H1 (cell line): ENCODE measurements around the gene SLC1A4. TPM values are rescaled to one million over a fixed set of nuclear protein-coding genes. Genes with fewer than 3 reads are reported as not detected.

ENCODE experiments used
- CTCF ChIA-PET: fragments of 300-600 bp; sonication (Branson Sonifier 250); formaldehyde crosslinking; loops from one replicate; lab custom pipeline; 2021; ENCODE audit not compliant: partially characterized antibody; lab: Charles Lee
- POLR2A ChIA-PET: fragments of 300-600 bp; sonication (Branson Sonifier 250); formaldehyde crosslinking; loops from one replicate; lab custom pipeline; 2021; ENCODE audit warnings: inconsistent platforms; ENCODE audit not compliant: partially characterized antibody; lab: Charles Lee
- DNase-seq, 2 experiments: peaks; one replicate each; pipeline versions ENCODE4 v3.0.0 to v3.0.0-alpha.2; 2010 to 2022; ENCODE audit warnings: low spot score in 2 of 2, low read depth in 1 of 2, mixed read lengths in 1 of 2
- FAIRE-seq: peaks from 2 replicates; lab custom pipeline; 2011; peaks lifted over from hg19 to GRCh38; lab: Jason Lieb, UNC
- H2AFZ ChIP-seq: 2 replicates; pipeline ENCODE4 v1.8.1; 2012; ENCODE audit warnings: low read length, inconsistent platforms
- H2AK5ac ChIP-seq: 2 replicates; pipeline ENCODE4 v1.6.1; 2013; ENCODE audit warnings: low read depth, low read length
- H2BK120ac ChIP-seq: replicated peaks from 2 replicates; pipeline ENCODE3; 2013; ENCODE audit warnings: low read depth, low read length, inconsistent platforms
- H2BK12ac ChIP-seq: 2 replicates; pipeline ENCODE4 v1.6.1; 2013; ENCODE audit warnings: low read depth, low read length
- H2BK15ac ChIP-seq: 2 replicates; pipeline ENCODE4 v1.6.1; 2013; ENCODE audit warnings: low read length
- H2BK20ac ChIP-seq: 2 replicates; pipeline ENCODE4 v1.6.1; 2013; ENCODE audit warnings: low read length
- H2BK5ac ChIP-seq: 2 replicates; pipeline ENCODE4 v1.6.1; 2013; ENCODE audit warnings: low read depth, low read length
- H3K14ac ChIP-seq: 2 replicates; pipeline ENCODE4 v1.6.1; 2013; ENCODE audit warnings: inconsistent platforms; ENCODE audit not compliant: insufficient read length
- H3K18ac ChIP-seq: 2 replicates; pipeline ENCODE4 v1.6.1; 2013; ENCODE audit warnings: low read length; ENCODE audit errors: extremely low read depth
- H3K23ac ChIP-seq: 2 replicates; pipeline ENCODE4 v1.6.1; 2013; ENCODE audit warnings: inconsistent platforms; ENCODE audit not compliant: insufficient read length
- H3K23me2 ChIP-seq: 2 replicates; pipeline ENCODE4 v1.6.1; 2013; ENCODE audit warnings: low read depth, low read length
- H3K27ac ChIP-seq: 2 replicates; pipeline ENCODE4 v1.6.1; 2011; ENCODE audit warnings: low read depth, low read length, inconsistent platforms
- H3K27me3 ChIP-seq, 4 experiments: replicated peaks in 1 of 4; 1 replicate in 1 of 4; 2 replicates in 3 of 4; pipeline versions ENCODE4 v1.6.1 to v1.8.1; 2011 to 2013; ENCODE audit warnings: low read length in 3 of 4, mild to moderate bottlenecking in 3 of 4, inconsistent platforms in 2 of 4, mixed read lengths in 2 of 4, moderate library complexity in 1 of 4; ENCODE audit not compliant: control insufficient read depth in 3 of 4, insufficient read depth in 3 of 4; ENCODE audit errors: extremely low read depth in 1 of 4
- H3K36me3 ChIP-seq, 4 experiments: 2 replicates each; pipeline versions ENCODE4 v1.6.1 to v1.8.1; 2011 to 2013; ENCODE audit warnings: mild to moderate bottlenecking in 4 of 4, low read length in 3 of 4, moderate library complexity in 2 of 4, control low read depth in 1 of 4, inconsistent platforms in 1 of 4; ENCODE audit not compliant: insufficient read depth in 4 of 4, control insufficient read depth in 2 of 4
- H3K4ac ChIP-seq: replicated peaks from 2 replicates; pipeline ENCODE3; 2013; ENCODE audit warnings: low read length, low read depth, mixed read lengths, inconsistent platforms; ENCODE audit not compliant: insufficient read length
- H3K4me1 ChIP-seq, 4 experiments: replicated peaks in 1 of 4; 1 replicate in 1 of 4; 2 replicates in 3 of 4; pipeline versions ENCODE4 v1.6.1 to v1.8.1; 2011 to 2013; ENCODE audit warnings: low read length in 3 of 4, inconsistent platforms in 2 of 4, mixed read lengths in 1 of 4; ENCODE audit not compliant: insufficient read depth in 4 of 4, control insufficient read depth in 3 of 4
- H3K4me2 ChIP-seq, 2 experiments: 2 replicates each; pipeline versions ENCODE4 v1.6.1 to v1.8.1; 2011 to 2013; ENCODE audit warnings: low read depth in 2 of 2, low read length in 2 of 2, control low read depth in 1 of 2, inconsistent platforms in 1 of 2, mild to moderate bottlenecking in 1 of 2; ENCODE audit not compliant: insufficient read depth in 1 of 2
- H3K4me3 ChIP-seq, 4 experiments: fragments of 200-600, 300-600 bp in 1 of 4; sonication (generic), shearing (Covaris generic), sonication (Bioruptor Twin) in 1 of 4; 2 replicates each; pipeline versions ENCODE4 v1.5.1 to v1.8.1; 2011 to 2016; ENCODE audit warnings: low read length in 4 of 4, low read depth in 3 of 4, control low read depth in 2 of 4, inconsistent platforms in 2 of 4, mild to moderate bottlenecking in 2 of 4, mixed read lengths in 1 of 4, moderate library complexity in 1 of 4; ENCODE audit not compliant: insufficient read depth in 2 of 4; ENCODE audit errors: extremely low read depth in 1 of 4
- H3K56ac ChIP-seq: replicated peaks from 2 replicates; pipeline ENCODE3; 2013; ENCODE audit warnings: low read depth, mild to moderate bottlenecking, mixed read lengths, low read length, inconsistent platforms; ENCODE audit not compliant: insufficient read length
- H3K79me1 ChIP-seq: 2 replicates; pipeline ENCODE4 v1.6.1; 2013; ENCODE audit warnings: low read depth, low read length, control low read depth
- H3K79me2 ChIP-seq, 2 experiments: 2 replicates each; pipeline versions ENCODE4 v1.6.1 to v1.8.1; 2012 to 2013; ENCODE audit warnings: low read length in 2 of 2, mild to moderate bottlenecking in 2 of 2, inconsistent platforms in 1 of 2; ENCODE audit not compliant: insufficient read depth in 2 of 2, control insufficient read depth in 1 of 2
- H3K9ac ChIP-seq, 4 experiments: replicated peaks in 1 of 4; 1 replicate in 1 of 4; 2 replicates in 3 of 4; pipeline versions ENCODE4 v1.6.1 to v1.8.1; 2011 to 2013; ENCODE audit warnings: low read depth in 3 of 4, low read length in 3 of 4, control low read depth in 2 of 4, mild to moderate bottlenecking in 2 of 4, moderate library complexity in 2 of 4, inconsistent platforms in 1 of 4; ENCODE audit errors: extremely low read depth in 1 of 4
- H3K9me3 ChIP-seq, 2 experiments: 2 replicates each; pipeline versions ENCODE4 v1.6.1 to v1.8.1; 2012 to 2013; ENCODE audit warnings: mild to moderate bottlenecking in 2 of 2, moderate library complexity in 2 of 2, control low read depth in 1 of 2, inconsistent platforms in 1 of 2, low read depth in 1 of 2, low read length in 1 of 2, mixed read lengths in 1 of 2; ENCODE audit not compliant: insufficient read depth in 2 of 2
- H4K20me1 ChIP-seq, 2 experiments: replicated peaks in 1 of 2; 2 replicates each; pipeline versions ENCODE3 to v1.8.1; 2011 to 2013; ENCODE audit warnings: inconsistent platforms in 2 of 2, low read length in 2 of 2, mild to moderate bottlenecking in 1 of 2; ENCODE audit not compliant: insufficient read depth in 2 of 2, control insufficient read depth in 1 of 2
- H4K5ac ChIP-seq: 2 replicates; pipeline ENCODE4 v1.6.1; 2013; ENCODE audit warnings: low read length, low read depth, mixed read lengths, inconsistent platforms; ENCODE audit not compliant: insufficient read length
- H4K8ac ChIP-seq: 2 replicates; pipeline ENCODE4 v1.8.0; 2013; ENCODE audit warnings: mild to moderate bottlenecking, moderate library complexity, low read length, inconsistent platforms; ENCODE audit not compliant: insufficient read depth; ENCODE audit errors: extremely low read depth
- H4K91ac ChIP-seq: replicated peaks from 2 replicates; pipeline ENCODE3; 2013; ENCODE audit warnings: low read length, mixed read lengths, inconsistent platforms; ENCODE audit not compliant: insufficient read length
- POLR2AphosphoS5 ChIP-seq: IDR thresholded peaks from 2 replicates; pipeline ENCODE4 v1.6.1; 2011; ENCODE audit warnings: low read depth, low read length
- TAF7 ChIP-seq: optimal IDR thresholded peaks from 2 replicates; pipeline ENCODE3; 2011; ENCODE audit warnings: low read depth, mild to moderate bottlenecking, inconsistent platforms, low read length, moderate library complexity, borderline replicate concordance
- WGBS, 2 experiments: shearing (Covaris generic) in 1 of 2; methylation state at CpG; one replicate each; pipeline versions ENCODE4 v1.1.6 to v1.1.7; 2013 to 2015; ENCODE audit warnings: low lambda C conversion rate in 2 of 2, mixed read lengths in 2 of 2, inconsistent platforms in 1 of 2, low coverage in 1 of 2, missing lambda C conversion rate in 1 of 2; ENCODE audit not compliant: insufficient replicate concordance in 2 of 2, insufficient coverage in 1 of 2, insufficient read length in 1 of 2; ENCODE audit errors: extremely low coverage in 1 of 2, missing lambda C conversion rate in 1 of 2; 5-methylcytosine and 5-hydroxymethylcytosine counted together
- polyA plus RNA-seq, 7 experiments: library from polyadenylated mRNA; depleted of rRNA in 3 of 7; stranded (reverse) in 5 of 7; unstranded in 2 of 7; fragments of >200 nt in 5 of 7; fragments of 200-250 nt in 2 of 7; gene quantifications; 1 replicate in 5 of 7; 2 replicates in 1 of 7; 4 replicates in 1 of 7; pipeline versions ENCODE4 v1.2.1 to v1.2.3, GENCODE V29; 2011 to 2013; ENCODE audit warnings: missing spikeins in 2 of 7, mixed read lengths in 2 of 7
- total RNA-seq: library from RNA; stranded (reverse); fragmentation: NEBNext Ultra II Directional; extraction: Animal tissue kit (Norgen Biotek cat#: 25700); gene quantifications from 2 replicates; pipeline ENCODE4 v1.2.1, GENCODE V29; 2021

The SLC1A4 gene
- total and polyA plus RNA-seq, 2 of the 8 experiments (the other 6 are each of a cell fraction or from before 2014, with no cell fraction given), result 0.44 to 0.86 TPM

GRCh38 chr2:64952096-64952495 lies 37.1 kb upstream of the SLC1A4 start:
- Histone ChIP-seq H3K9me3 (peaks cover 2 to 4% of the 10 kb centered on the region in 2 experiments; a peak in 1 of 4 replicates), H2BK5ac (no peak overlapping the region), H3K27me3 (no peaks in the 10 kb centered on the region), H3K9ac (no peak overlapping the region), H2AFZ (no peak overlapping the region), H3K27ac (no peak overlapping the region), H3K79me1 (no peaks in the 10 kb centered on the region), H4K20me1 (no peaks in the 10 kb centered on the region), H2AK5ac (no peak overlapping the region; the same call in 1 of the 2 replicates), H3K56ac (no peak overlapping the region), H2BK20ac (no peak overlapping the region), H3K4ac (no peak overlapping the region), H4K5ac (no peak overlapping the region), H2BK15ac (no peak overlapping the region), H4K91ac (no peak overlapping the region), H3K4me2 (no peak overlapping the region), H3K79me2 (no peaks in the 10 kb centered on the region), H3K14ac (no peak overlapping the region), H2BK12ac (no peak overlapping the region), H2BK120ac (no peak overlapping the region), H3K36me3 (no peaks in the 10 kb centered on the region; a peak in 1 of 8 replicates), H3K23ac (no peak overlapping the region), H4K8ac (no peak overlapping the region), H3K4me3 (no peak overlapping the region), H3K18ac (no peak overlapping the region), H3K4me1 (peaks cover 0 to 6% (median 0%) of the 10 kb centered on the region in 4 experiments; a peak in 1 of 7 replicates), H3K23me2 (no peaks in the 10 kb centered on the region)
- ChIA-PET POLR2A (no interaction called here), CTCF (interaction anchor here (0.8 to 1.0 kb wide), 2 partner anchors 12 to 68 kb away, joined by 3 read pairs; no protein-coding TSS in a partner anchor)
- FAIRE-seq (no peak), DNase-seq (no peak)
- WGBS, 2 experiments, result 92% methylated on average over 6 of the region's 6 CpGs; no CpG with 5 or more reads in 1 of the 2 experiments
- no peak for TF ChIP-seq POLR2AphosphoS5
- no peak for TF ChIP-seq TAF7
